HG03460 (cell line): ENCODE results near the gene ZSCAN5A.
"Not testable (repeated sequence)": the region's sequence is repeated elsewhere in the genome, so short reads cannot be mapped to it uniquely, and the experiment has no call there.

Experiments
- ATAC-seq: cut with Tn5 transposase; IDR thresholded peaks from one replicate; pipeline ENCODE4 v1.9.1; 2021; ENCODE audit not compliant: unreplicated experiment

The ZSCAN5A gene

GRCh38 chr19:56273563-56274117 lies 41.0 kb downstream of the ZSCAN5A start:
- ATAC-seq = no peak

- no peak for ATAC-seq
Measured at GRCh38 chr19:56272161-56272798, 42.4 kb downstream of the ZSCAN5A start, which contains the start of gene EDDM13. Gene EDDM13, plus strand, starts transcription at chr19:56272748. Its CDS starts 87 bp downstream, at chr19:56272835.

GRCh38 chr19:56271151-56271550 lies 43.5 kb downstream of the ZSCAN5A start:
- no peak for ATAC-seq

- no peak for ATAC-seq
Measured at GRCh38 chr19:56270676-56271075, 44.0 kb downstream of the ZSCAN5A start.

GRCh38 chr19:56269348-56269747 lies 45.3 kb downstream of the ZSCAN5A start:
- ATAC-seq = no peak

GRCh38 chr19:56266051-56266450 lies 48.6 kb downstream of the ZSCAN5A start:
- no peak for ATAC-seq

- no peak for ATAC-seq
Measured at GRCh38 chr19:56263319-56263718, 51.3 kb downstream of the ZSCAN5A start.

- ATAC-seq = not testable (repeated sequence)
Measured at GRCh38 chr19:56261932-56262331, 52.7 kb downstream of the ZSCAN5A start.

GRCh38 chr19:56261145-56261544 lies 53.5 kb downstream of the ZSCAN5A start:
- no peak for ATAC-seq

GRCh38 chr19:56258272-56258671 lies 56.4 kb downstream of the ZSCAN5A start:
- ATAC-seq = no peak

GRCh38 chr19:56253737-56254136 lies 60.9 kb downstream of the ZSCAN5A start:
- ATAC-seq = no peak

- ATAC-seq = no peak
Measured at GRCh38 chr19:56252699-56253422, 61.8 kb downstream of the ZSCAN5A start.

GRCh38 chr19:56248736-56249338 lies 65.8 kb downstream of the ZSCAN5A start:
- ATAC-seq = not testable (repeated sequence)

- not testable (repeated sequence) for ATAC-seq
Measured at GRCh38 chr19:56245764-56246163, 68.9 kb downstream of the ZSCAN5A start.

- no peak for ATAC-seq
Measured at GRCh38 chr19:56245121-56245740, 69.4 kb downstream of the ZSCAN5A start.

GRCh38 chr19:56223481-56223880 lies 91.2 kb downstream of the ZSCAN5A start:
- no peak for ATAC-seq

- no peak for ATAC-seq
Measured at GRCh38 chr19:56222901-56223300, 91.7 kb downstream of the ZSCAN5A start.

GRCh38 chr19:56221851-56222250 lies 92.8 kb downstream of the ZSCAN5A start:
- no peak for ATAC-seq

GRCh38 chr19:56221442-56221841 lies 93.2 kb downstream of the ZSCAN5A start:
- ATAC-seq = not testable (repeated sequence)

- no peak for ATAC-seq
Measured at GRCh38 chr19:56218961-56219360, 95.7 kb downstream of the ZSCAN5A start.
